IMR-90 (cell line): ENCODE results near the gene MAMLD1. TPM values are rescaled to one million over a fixed set of nuclear protein-coding genes. Genes with fewer than 3 reads are reported as not detected.
A peak's percentile ranks its signal among the peaks of the same experiment; 100 is the strongest.

ENCODE experiments used
- ATAC-seq: fragments of 200-7000 bp; cut with Tn5 transposase; 2 replicates; pipeline ENCODE4 v1.9.1; 2020; ENCODE audit warnings: low read depth, mild to moderate bottlenecking, moderate library complexity
- BruUV-seq: library from RNA; stranded (reverse); fragments of 400-500 nt; replicated peaks from 2 replicates; lab custom pipeline; 2021; lab: Mats Ljungman, UMichigan
- CTCF ChIA-PET: fragments of 300-600 bp; formaldehyde crosslinking; extraction: SDS; loops from one replicate; lab custom pipeline; 2021; ENCODE audit warnings: antibody characterized with exemption; lab: Yijun Ruan, JAX
- POLR2A ChIA-PET: fragments of 300-600 bp; sonication (Branson Sonifier 250); formaldehyde crosslinking; loops from one replicate; lab custom pipeline; 2022; ENCODE audit warnings: antibody characterized with exemption; ENCODE audit not compliant: unreplicated experiment; lab: Charles Lee
- DNase-seq: peaks from one replicate; pipeline ENCODE4 v3.0.0; 2013
- H2AFZ ChIP-seq: replicated peaks from 2 replicates; pipeline ENCODE3; 2013; ENCODE audit warnings: low read length, mild to moderate bottlenecking; ENCODE audit not compliant: poor library complexity
- H2AK5ac ChIP-seq: 2 replicates; pipeline ENCODE4 v1.6.1; 2013; ENCODE audit warnings: low read depth, low read length, inconsistent platforms
- H2AK9ac ChIP-seq: replicated peaks from 2 replicates; pipeline ENCODE3; 2013; ENCODE audit warnings: mild to moderate bottlenecking, low read depth, low read length, moderate library complexity; ENCODE audit not compliant: poor library complexity
- H2BK120ac ChIP-seq: 2 replicates; pipeline ENCODE4 v1.6.1; 2013; ENCODE audit warnings: low read depth, low read length, inconsistent platforms
- H2BK15ac ChIP-seq: 3 replicates; pipeline ENCODE4 v1.6.1; 2013; ENCODE audit warnings: low read depth, low read length, inconsistent platforms
- H2BK20ac ChIP-seq: 2 replicates; pipeline ENCODE4 v1.6.1; 2013; ENCODE audit warnings: low read depth, mild to moderate bottlenecking, inconsistent platforms, low read length, moderate library complexity
- H2BK5ac ChIP-seq: 2 replicates; pipeline ENCODE4 v1.6.1; 2013; ENCODE audit warnings: mild to moderate bottlenecking, low read depth, low read length, inconsistent platforms; ENCODE audit not compliant: poor library complexity, severe bottlenecking
- H3K14ac ChIP-seq: replicated peaks from 2 replicates; pipeline ENCODE4 v1.6.1; 2013; ENCODE audit warnings: low read depth, low read length, inconsistent platforms
- H3K18ac ChIP-seq: 2 replicates; pipeline ENCODE4 v1.6.1; 2013; ENCODE audit warnings: low read depth, low read length, control low read depth
- H3K23ac ChIP-seq: 2 replicates; pipeline ENCODE4 v1.6.1; 2013; ENCODE audit warnings: low read depth, low read length, inconsistent platforms
- H3K27ac ChIP-seq: 2 replicates; pipeline ENCODE4 v1.5.1; 2013; ENCODE audit warnings: mild to moderate bottlenecking, control low read depth, low read length; ENCODE audit not compliant: insufficient read depth
- H3K27me3 ChIP-seq: 2 replicates; pipeline ENCODE4 v1.6.1; 2013; ENCODE audit warnings: low read length; ENCODE audit not compliant: control insufficient read depth, insufficient read depth
- H3K36me3 ChIP-seq: 2 replicates; pipeline ENCODE4 v1.6.1; 2013; ENCODE audit warnings: low read length, mixed read lengths; ENCODE audit not compliant: control insufficient read depth, insufficient read depth
- H3K4ac ChIP-seq: 2 replicates; pipeline ENCODE4 v1.6.1; 2013; ENCODE audit warnings: low read depth, low read length, inconsistent platforms
- H3K4me1 ChIP-seq: 2 replicates; pipeline ENCODE4 v1.6.1; 2013; ENCODE audit warnings: low read length, mixed read lengths; ENCODE audit not compliant: control insufficient read depth, insufficient read depth
- H3K4me2 ChIP-seq: 2 replicates; pipeline ENCODE4 v1.6.1; 2013; ENCODE audit warnings: low read depth, mild to moderate bottlenecking, control low read depth, low read length, moderate library complexity
- H3K4me3 ChIP-seq: 2 replicates; pipeline ENCODE4 v1.5.1; 2013; ENCODE audit warnings: low read depth, mild to moderate bottlenecking, control low read depth, low read length, moderate library complexity; ENCODE audit not compliant: insufficient read depth
- H3K56ac ChIP-seq: 2 replicates; pipeline ENCODE4 v1.6.1; 2013; ENCODE audit warnings: low read length, inconsistent platforms; ENCODE audit not compliant: insufficient read depth; ENCODE audit errors: extremely low read depth
- H3K79me1 ChIP-seq, 2 experiments: 2 replicates each; pipeline ENCODE4 v1.6.1; 2013; ENCODE audit warnings: low read length in 2 of 2, inconsistent platforms in 1 of 2, low read depth in 1 of 2
- H3K9ac ChIP-seq: 2 replicates; pipeline ENCODE4 v1.6.1; 2013; ENCODE audit warnings: low read depth, low read length, control low read depth
- H3K9me1 ChIP-seq: 2 replicates; pipeline ENCODE4 v1.6.1; 2013; ENCODE audit warnings: low read length, inconsistent platforms; ENCODE audit not compliant: insufficient read depth
- H3K9me3 ChIP-seq: 2 replicates; pipeline ENCODE4 v1.6.1; 2013; ENCODE audit warnings: low read length; ENCODE audit not compliant: control insufficient read depth, insufficient read depth
- H4K20me1 ChIP-seq: 2 replicates; pipeline ENCODE4 v1.6.1; 2013; ENCODE audit warnings: low read length, inconsistent platforms; ENCODE audit not compliant: insufficient read depth
- H4K5ac ChIP-seq: 2 replicates; pipeline ENCODE4 v1.6.1; 2013; ENCODE audit warnings: mild to moderate bottlenecking, low read depth, low read length, control low read depth
- H4K8ac ChIP-seq, 2 experiments: 2 replicates each; pipeline ENCODE4 v1.6.1; 2013; ENCODE audit warnings: low read depth in 2 of 2, low read length in 2 of 2, control low read depth in 1 of 2, inconsistent platforms in 1 of 2
- H4K91ac ChIP-seq: 2 replicates; pipeline ENCODE4 v1.6.1; 2013; ENCODE audit warnings: low read depth, low read length, inconsistent platforms; ENCODE audit not compliant: insufficient read depth
- CEBPB ChIP-seq: IDR thresholded peaks from 2 replicates; pipeline ENCODE4 v1.6.1; 2012; ENCODE audit warnings: low read depth, low read length, improper control_type of control experiment
- FOS ChIP-seq: fragments of 150-350 bp; IDR thresholded peaks from 2 replicates; pipeline ENCODE4 v1.6.1; 2016; ENCODE audit warnings: low read depth, low read length
- SMC3 ChIP-seq: fragments of 150-350 bp; IDR thresholded peaks from 2 replicates; pipeline ENCODE4 v1.6.1; 2016; ENCODE audit warnings: low read depth, mild to moderate bottlenecking, antibody characterized with exemption, low read length, moderate library complexity
- WGBS, 2 experiments: methylation state at CpG; one replicate each; pipeline versions ENCODE4 v1.1.5 to v1.1.7; 2013; ENCODE audit warnings: missing lambda C conversion rate in 2 of 2; ENCODE audit not compliant: insufficient read length in 1 of 2; ENCODE audit errors: extremely low coverage in 2 of 2; 5-methylcytosine and 5-hydroxymethylcytosine counted together
- dilution Hi-C: fragments of 300-500 bp; cut with HindIII; formaldehyde crosslinking; loops from one replicate; pipeline ENCODE4 v1.14.3; 2018; ENCODE audit warnings: low sequenced_read_pairs; ENCODE audit not compliant: unreplicated experiment
- in situ Hi-C: fragments of 300-500 bp; cut with MboI; formaldehyde crosslinking; loops from 3 replicates; pipeline ENCODE4 v1.14.3; 2019; ENCODE audit warnings: low sequenced_read_pairs, inconsistent platforms, mixed read lengths
- intact Hi-C: fragments of 100-400 bp; cut with micrococcal nuclease; formaldehyde crosslinking; loops from 2 replicates; pipeline ENCODE4 v1.10.0; 2022
- polyA plus RNA-seq, 3 experiments: library from polyadenylated mRNA; depleted of rRNA; stranded (reverse); fragments of >200 nt; gene quantifications; 2 replicates each; pipeline ENCODE4 v1.2.3, GENCODE V29; 2012; ENCODE audit warnings: low replicate concordance in 1 of 3
- total RNA-seq: library from RNA; depleted of rRNA; stranded (reverse); fragments of >200 nt; gene quantifications from 2 replicates; pipeline ENCODE4 v1.2.3, GENCODE V29; 2012

Gene MAMLD1
- total and polyA plus RNA-seq, 2 of the 4 experiments (the other 2 are of a cell fraction), result 1.4 to 11.0 TPM

GRCh38 chrX:150337026-150337425 is 26.1 kb upstream of the MAMLD1 start:
- H3K36me3 ChIP-seq, result no peaks in the 10 kb centered on the region
- H3K79me1 ChIP-seq, result no peaks in the 10 kb centered on the region
- ATAC-seq (no peak), DNase-seq (no peak)
- H4K5ac ChIP-seq, result no peak overlapping the region
- H3K9me3 ChIP-seq, result no peaks in the 10 kb centered on the region
- H2AFZ ChIP-seq, result no peak overlapping the region
- no peak overlapping the region for H2BK15ac ChIP-seq
- no peak overlapping the region for H3K23ac ChIP-seq
- BruUV-seq, result no TSS peak
- H3K9ac ChIP-seq, result no peak overlapping the region
- H3K14ac ChIP-seq, result no peak overlapping the region
- H3K18ac ChIP-seq, result no peak overlapping the region
- no peak overlapping the region for H2BK20ac ChIP-seq
- ChIA-PET POLR2A (no interaction called here), CTCF (no interaction called here)
- peaks cover 5% of the 10 kb centered on the region; the same call in 1 of the 2 replicates for H3K27me3 ChIP-seq
- no peak overlapping the region for H4K8ac ChIP-seq
- no peak for TF ChIP-seq SMC3
- TF ChIP-seq FOS, result no peak
- no peak for TF ChIP-seq CEBPB
- in situ Hi-C loops, result no loop called here
- H4K20me1 ChIP-seq, result no peaks in the 10 kb centered on the region
- no peak overlapping the region for H3K4ac ChIP-seq
- H2BK120ac ChIP-seq, result no peak overlapping the region
- H3K27ac ChIP-seq, result no peak overlapping the region
- peaks cover 3% of the 10 kb centered on the region; the same call in 1 of the 2 replicates for H3K9me1 ChIP-seq
- 0 out of 2 replicates have a peak overlapping the region, but pooled peaks have one; percentile 12 for H3K4me2 ChIP-seq
- no peaks in the 10 kb centered on the region for H3K4me1 ChIP-seq
- no peak overlapping the region for H2AK5ac ChIP-seq
- H2BK5ac ChIP-seq, result no peak overlapping the region
- no peak overlapping the region for H3K56ac ChIP-seq
- dilution Hi-C loops, result no loop called here
- no peak overlapping the region for H2AK9ac ChIP-seq
- no peak overlapping the region for H3K4me3 ChIP-seq
- WGBS, 2 experiments, result 67% methylated on average over 2 of the region's 6 CpGs; no CpG with 5 or more reads in 1 of the 2 experiments
- intact Hi-C loops, result no loop called here
- no peak overlapping the region for H4K91ac ChIP-seq
